Measurements from ENCODE around the gene P2RY13. TPM values are rescaled to one million over a fixed set of nuclear protein-coding genes. Genes with fewer than 3 reads are reported as not detected.

The P2RY13 gene
- total RNA-seq, 1 donor = not detected

DNA sequence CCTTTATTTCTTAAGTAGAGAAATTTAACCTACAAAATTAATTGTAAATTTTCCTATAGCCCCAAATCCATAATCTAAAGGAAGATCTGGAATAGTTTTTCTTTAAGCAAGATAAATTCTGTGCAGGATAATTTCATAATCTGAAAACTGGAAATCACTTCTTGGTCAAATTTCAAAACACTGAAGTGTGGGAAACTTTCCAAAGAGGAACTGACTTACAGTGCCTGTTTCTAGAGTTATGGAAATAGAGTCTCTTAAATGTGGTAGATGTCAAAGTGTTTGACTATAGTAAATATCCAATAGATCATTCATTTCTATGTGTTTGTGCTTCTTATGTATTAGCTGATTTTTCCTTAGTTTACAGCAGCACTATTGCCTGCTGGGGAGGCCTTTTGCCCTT, 1.6 kb upstream of the P2RY13 start:
- no peak overlapping the region for H3K4me2 ChIP-seq (ENCODE audit: insufficient read depth, low read length)
- no peaks in the 10 kb centered on the region for H3K9me3 ChIP-seq (ENCODE audit: low read depth, low read length)
- H3K36me3 ChIP-seq (ENCODE audit: insufficient read depth, low read length) = no peaks in the 10 kb centered on the region
- TF ChIP-seq, protein P1, sequence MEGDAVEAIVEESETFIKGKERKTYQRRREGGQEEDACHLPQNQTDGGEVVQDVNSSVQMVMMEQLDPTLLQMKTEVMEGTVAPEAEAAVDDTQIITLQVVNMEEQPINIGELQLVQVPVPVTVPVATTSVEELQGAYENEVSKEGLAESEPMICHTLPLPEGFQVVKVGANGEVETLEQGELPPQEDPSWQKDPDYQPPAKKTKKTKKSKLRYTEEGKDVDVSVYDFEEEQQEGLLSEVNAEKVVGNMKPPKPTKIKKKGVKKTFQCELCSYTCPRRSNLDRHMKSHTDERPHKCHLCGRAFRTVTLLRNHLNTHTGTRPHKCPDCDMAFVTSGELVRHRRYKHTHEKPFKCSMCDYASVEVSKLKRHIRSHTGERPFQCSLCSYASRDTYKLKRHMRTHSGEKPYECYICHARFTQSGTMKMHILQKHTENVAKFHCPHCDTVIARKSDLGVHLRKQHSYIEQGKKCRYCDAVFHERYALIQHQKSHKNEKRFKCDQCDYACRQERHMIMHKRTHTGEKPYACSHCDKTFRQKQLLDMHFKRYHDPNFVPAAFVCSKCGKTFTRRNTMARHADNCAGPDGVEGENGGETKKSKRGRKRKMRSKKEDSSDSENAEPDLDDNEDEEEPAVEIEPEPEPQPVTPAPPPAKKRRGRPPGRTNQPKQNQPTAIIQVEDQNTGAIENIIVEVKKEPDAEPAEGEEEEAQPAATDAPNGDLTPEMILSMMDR (IDR thresholded peaks at IDR 0.05; ENCODE audit: extremely low read depth, low read depth, low read length) = no peak
- no peaks in the 10 kb centered on the region for H3K79me2 ChIP-seq (ENCODE audit: insufficient read depth, low read length)
- DNase-seq (ENCODE audit: insufficient read length, low spot score, missing footprints) = no peak
- H3K4me3 ChIP-seq (ENCODE audit: insufficient read depth, low read length) = no peak overlapping the region
- no peak overlapping the region for H3K27ac ChIP-seq (ENCODE audit: low read depth, low read length)
- H3K4me1 ChIP-seq (ENCODE audit: insufficient read depth, low read length) = no peaks in the 10 kb centered on the region
- H4K20me1 ChIP-seq (ENCODE audit: insufficient read depth, low read length) = no peaks in the 10 kb centered on the region
- H3K27me3 ChIP-seq (ENCODE audit: insufficient read depth, low read length) = no peaks in the 10 kb centered on the region
- no peak overlapping the region for H2AFZ ChIP-seq (ENCODE audit: low read length)

- Histone ChIP-seq H3K79me2 (ENCODE audit: insufficient read depth, low read length) (no peaks in the 10 kb centered on the region), H3K4me1 (ENCODE audit: insufficient read depth, low read length) (no peaks in the 10 kb centered on the region), H3K27ac (ENCODE audit: low read depth, low read length) (no peak overlapping the region), H3K4me2 (ENCODE audit: insufficient read depth, low read length) (no peak overlapping the region), H3K36me3 (ENCODE audit: insufficient read depth, low read length) (no peaks in the 10 kb centered on the region), H3K9me3 (ENCODE audit: low read depth, low read length) (no peaks in the 10 kb centered on the region), H3K27me3 (ENCODE audit: insufficient read depth, low read length) (no peaks in the 10 kb centered on the region), H2AFZ (ENCODE audit: low read length) (no peak overlapping the region), H3K4me3 (ENCODE audit: insufficient read depth, low read length) (no peak overlapping the region), H4K20me1 (ENCODE audit: insufficient read depth, low read length) (no peaks in the 10 kb centered on the region)
- DNase-seq (ENCODE audit: insufficient read length, low spot score, missing footprints) = no peak
- TF ChIP-seq, protein P1 (IDR thresholded peaks at IDR 0.05; ENCODE audit: extremely low read depth, low read depth, low read length) = no peak
These were observed 1.0 kb upstream of the P2RY13 start for GRCh38 chr3:151330379-151330778.

DNA sequence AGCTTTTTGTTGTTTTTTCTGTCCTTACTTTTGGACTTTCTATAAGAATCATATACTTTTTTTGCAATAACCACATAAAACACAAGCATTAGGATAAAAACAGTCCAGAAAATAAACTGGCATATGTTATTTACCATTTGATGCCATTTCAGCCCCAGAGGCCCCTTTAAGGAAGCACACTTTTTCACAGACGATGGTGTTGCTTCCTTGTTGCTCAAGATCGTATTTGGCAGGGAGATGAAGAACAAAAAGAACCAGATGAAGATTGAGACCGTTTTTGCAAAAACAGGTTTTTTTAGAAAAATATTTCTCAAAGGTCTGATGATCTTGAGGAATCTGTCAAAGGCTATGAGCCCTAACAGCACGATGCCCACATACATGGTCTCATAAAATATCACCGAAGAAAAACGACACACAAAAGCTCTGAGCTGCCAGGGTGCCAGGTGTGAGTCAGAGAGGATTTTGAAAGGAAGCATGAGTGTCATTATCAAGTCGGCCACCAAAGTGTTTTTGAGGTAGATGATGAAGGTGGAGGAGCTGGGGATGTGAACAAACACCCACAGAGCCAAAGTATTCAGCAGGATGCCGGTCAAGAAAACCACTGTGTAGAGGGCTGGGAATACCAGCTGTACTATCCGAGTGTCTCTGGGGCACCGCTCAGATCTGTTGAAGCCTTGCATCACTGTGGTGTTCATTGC, 902 bp downstream of the P2RY13 start:
- Histone ChIP-seq H2AFZ (ENCODE audit: low read length) (peak overlapping the region; percentile 28), H3K4me3 (ENCODE audit: insufficient read depth, low read length) (no peak overlapping the region), H3K27ac (ENCODE audit: low read depth, low read length) (no peak overlapping the region), H3K27me3 (ENCODE audit: insufficient read depth, low read length) (no peaks in the 10 kb centered on the region), H3K36me3 (ENCODE audit: insufficient read depth, low read length) (no peaks in the 10 kb centered on the region), H3K4me1 (ENCODE audit: insufficient read depth, low read length) (no peaks in the 10 kb centered on the region), H4K20me1 (ENCODE audit: insufficient read depth, low read length) (no peaks in the 10 kb centered on the region), H3K79me2 (ENCODE audit: insufficient read depth, low read length) (no peaks in the 10 kb centered on the region), H3K9me3 (ENCODE audit: low read depth, low read length) (no peaks in the 10 kb centered on the region), H3K4me2 (ENCODE audit: insufficient read depth, low read length) (peak overlapping the region; percentile 64)
- TF ChIP-seq, protein P1 (IDR thresholded peaks at IDR 0.05; ENCODE audit: extremely low read depth, low read depth, low read length) = no peak
- no peak for DNase-seq (ENCODE audit: insufficient read length, low spot score, missing footprints)

- Histone ChIP-seq H4K20me1 (ENCODE audit: insufficient read depth, low read length) (no peaks in the 10 kb centered on the region), H3K36me3 (ENCODE audit: insufficient read depth, low read length) (no peaks in the 10 kb centered on the region), H2AFZ (ENCODE audit: low read length) (no peak overlapping the region), H3K79me2 (ENCODE audit: insufficient read depth, low read length) (no peaks in the 10 kb centered on the region), H3K27ac (ENCODE audit: low read depth, low read length) (no peak overlapping the region), H3K4me3 (ENCODE audit: insufficient read depth, low read length) (no peak overlapping the region), H3K9me3 (ENCODE audit: low read depth, low read length) (no peaks in the 10 kb centered on the region), H3K27me3 (ENCODE audit: insufficient read depth, low read length) (no peaks in the 10 kb centered on the region), H3K4me2 (ENCODE audit: insufficient read depth, low read length) (peak overlapping the region; percentile 57), H3K4me1 (ENCODE audit: insufficient read depth, low read length) (no peaks in the 10 kb centered on the region)
- peak; percentile 30 for DNase-seq (ENCODE audit: insufficient read length, low spot score, missing footprints)
- TF ChIP-seq, protein P1 (IDR thresholded peaks at IDR 0.05; ENCODE audit: extremely low read depth, low read depth, low read length) = peak; percentile 73
These were observed 1.7 kb downstream of the P2RY13 start for GRCh38 chr3:151327571-151328198.

All from osteoblast (primary cell).